ACC112 (cell line): Measurements from ENCODE around the gene GFRA1.

ENCODE experiments used
- H2AFZ ChIP-seq: fragments of 200-600 bp; sonication (generic); one replicate; pipeline ENCODE4 v1.6.0; 2017; ENCODE audit warnings: antibody characterized with exemption, low read length; ENCODE audit not compliant: unreplicated experiment
- H3K27ac ChIP-seq: fragments of 200-600 bp; sonication (generic); 2 replicates; pipeline ENCODE4 v1.5.1; 2014; ENCODE audit warnings: low read depth, mild to moderate bottlenecking, antibody characterized with exemption, low read length, moderate library complexity
- H3K27me3 ChIP-seq: fragments of 200-600 bp; sonication (generic); 2 replicates; pipeline ENCODE4 v1.6.1; 2014; ENCODE audit warnings: mild to moderate bottlenecking, antibody characterized with exemption, low read length, moderate library complexity, mixed read lengths; ENCODE audit not compliant: insufficient read depth
- H3K36me3 ChIP-seq: fragments of 200-600 bp; sonication (generic); 2 replicates; pipeline ENCODE4 v1.6.1; 2016; ENCODE audit warnings: mild to moderate bottlenecking, antibody characterized with exemption, low read length, moderate library complexity, mixed read lengths; ENCODE audit not compliant: insufficient read depth
- H3K4me1 ChIP-seq: fragments of 200-600 bp; sonication (generic); one replicate; pipeline ENCODE4 v1.6.1; 2016; ENCODE audit warnings: low read length, mixed read lengths; ENCODE audit not compliant: insufficient read depth, unreplicated experiment, control insufficient read depth
- H3K4me3 ChIP-seq: fragments of 200-600 bp; sonication (generic); 2 replicates; pipeline ENCODE4 v1.5.1; 2014; ENCODE audit warnings: mild to moderate bottlenecking, low read depth, low read length
- H3K79me2 ChIP-seq: fragments of 200-600 bp; sonication (generic); one replicate; pipeline ENCODE4 v1.6.0; 2016; ENCODE audit warnings: low read length; ENCODE audit not compliant: control insufficient read depth, unreplicated experiment, insufficient read depth

GFRA1 gene

DNA sequence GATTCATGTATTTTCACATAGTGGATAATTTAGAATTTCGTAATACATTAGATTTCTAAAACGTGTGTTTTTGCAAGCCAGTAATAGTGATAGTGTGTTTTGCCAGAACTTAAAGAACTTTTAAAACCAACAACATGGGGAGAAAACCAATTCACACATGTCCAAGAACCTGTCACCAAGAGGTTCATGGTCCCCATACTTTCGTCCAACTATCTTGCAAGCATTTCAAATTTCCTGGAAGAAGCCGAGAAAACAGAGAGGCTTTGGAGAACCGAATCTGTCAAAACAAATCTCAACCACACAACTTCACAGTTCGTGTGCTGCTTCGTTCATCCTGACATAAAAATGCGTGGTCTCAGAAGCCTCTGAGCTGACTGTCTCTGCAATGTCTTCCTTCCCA, 31.9 kb downstream of the GFRA1 start:
- H3K79me2 ChIP-seq, result no peaks in the 10 kb centered on the region
- H3K27ac ChIP-seq, result no peak overlapping the region
- H3K4me1 ChIP-seq, result no peaks in the 10 kb centered on the region
- no peaks in the 10 kb centered on the region for H3K36me3 ChIP-seq
- H3K27me3 ChIP-seq, result peaks cover 14% of the 10 kb centered on the region; the same call in 1 of the 2 replicates
- H2AFZ ChIP-seq, result no peak overlapping the region
- no peak overlapping the region for H3K4me3 ChIP-seq

DNA sequence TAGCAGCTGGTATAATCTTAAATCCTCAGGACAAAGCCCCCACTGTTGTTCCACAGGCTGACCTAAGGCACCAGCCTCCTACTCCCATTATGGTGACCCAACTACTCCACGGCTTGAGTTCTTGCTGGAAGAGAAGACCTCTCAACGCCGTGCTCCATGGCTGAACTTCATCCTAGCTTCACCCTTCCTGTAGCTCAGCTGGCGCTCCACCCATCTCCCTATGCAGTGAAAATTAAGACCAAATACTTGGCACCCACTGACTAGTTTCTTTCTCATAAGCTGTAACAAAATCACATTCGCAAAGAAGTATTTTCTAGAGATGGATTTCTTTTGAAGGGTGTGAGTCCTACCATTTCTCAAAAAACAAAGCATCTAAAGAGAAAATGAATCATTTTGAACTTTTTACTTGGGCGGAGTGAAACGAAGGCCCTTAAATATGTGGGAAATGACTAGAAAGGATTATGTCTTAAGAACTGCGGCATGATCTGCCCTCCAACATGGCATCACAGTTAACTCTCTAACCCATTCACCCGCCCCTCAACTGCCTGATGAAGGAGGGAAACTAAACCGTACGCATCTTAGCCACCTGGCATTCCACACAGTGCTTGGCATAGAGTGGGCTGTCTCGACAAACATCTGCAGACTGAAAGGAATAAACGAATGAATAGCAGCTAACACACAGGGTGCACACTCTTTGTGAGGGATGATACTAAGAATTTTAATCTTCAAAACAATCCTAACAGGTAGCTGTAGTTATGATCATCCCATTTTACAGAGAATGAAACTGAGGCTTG, 32.7 kb downstream of the GFRA1 start:
- no peaks in the 10 kb centered on the region for H3K36me3 ChIP-seq
- H3K27me3 ChIP-seq, result peaks cover 14% of the 10 kb centered on the region; the same call in 1 of the 2 replicates
- no peak overlapping the region for H3K4me3 ChIP-seq
- no peak overlapping the region for H3K27ac ChIP-seq
- no peaks in the 10 kb centered on the region for H3K4me1 ChIP-seq
- no peaks in the 10 kb centered on the region for H3K79me2 ChIP-seq
- H2AFZ ChIP-seq, result no peak overlapping the region

DNA sequence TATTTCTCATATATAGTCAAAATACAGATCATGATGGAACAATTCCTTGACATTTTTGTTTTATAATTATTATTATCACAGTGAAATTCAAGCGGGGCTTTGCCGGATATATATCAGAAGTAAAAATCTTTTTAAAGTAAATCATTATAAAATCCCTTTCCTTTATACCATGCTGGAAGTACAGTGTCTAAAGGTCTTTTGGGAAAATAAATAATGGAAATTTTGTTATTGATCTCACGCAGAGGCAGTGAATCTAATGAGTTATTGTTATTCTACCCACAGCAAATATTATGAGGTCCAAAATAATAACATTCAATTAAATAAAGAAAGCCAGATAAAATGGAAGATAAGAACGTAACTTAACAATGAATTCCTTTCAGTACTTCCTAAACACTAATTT, 33.8 kb downstream of the GFRA1 start:
- H3K4me1 ChIP-seq, result no peaks in the 10 kb centered on the region
- peaks cover 14% of the 10 kb centered on the region; the same call in 1 of the 2 replicates for H3K27me3 ChIP-seq
- H2AFZ ChIP-seq, result no peak overlapping the region
- no peaks in the 10 kb centered on the region for H3K36me3 ChIP-seq
- H3K4me3 ChIP-seq, result no peak overlapping the region
- no peak overlapping the region for H3K27ac ChIP-seq
- no peaks in the 10 kb centered on the region for H3K79me2 ChIP-seq

DNA sequence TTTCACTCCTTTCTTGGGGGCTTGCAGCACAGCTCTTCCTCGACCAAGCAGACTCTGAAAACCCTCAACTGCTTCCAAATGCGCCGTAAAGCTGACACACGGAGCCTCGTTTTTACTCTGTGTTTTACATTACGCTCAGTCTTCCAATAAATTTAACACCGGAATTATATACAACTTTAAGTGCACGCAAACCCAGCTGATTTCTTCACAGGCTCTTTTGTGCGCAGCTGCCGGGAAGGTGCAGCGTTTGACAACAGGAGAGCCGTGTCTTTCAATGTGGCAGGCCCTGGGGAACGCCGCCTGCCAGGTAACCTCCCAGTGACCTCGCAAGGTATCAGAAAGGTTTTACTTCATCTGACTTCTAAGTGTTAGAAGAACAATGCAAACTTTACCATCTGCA, 35.0 kb downstream of the GFRA1 start:
- no peaks in the 10 kb centered on the region for H3K79me2 ChIP-seq
- no peaks in the 10 kb centered on the region for H3K36me3 ChIP-seq
- no peak overlapping the region for H3K27ac ChIP-seq
- peaks cover 14% of the 10 kb centered on the region; the same call in 1 of the 2 replicates for H3K27me3 ChIP-seq
- H2AFZ ChIP-seq, result no peak overlapping the region
- no peaks in the 10 kb centered on the region for H3K4me1 ChIP-seq
- no peak overlapping the region for H3K4me3 ChIP-seq

DNA sequence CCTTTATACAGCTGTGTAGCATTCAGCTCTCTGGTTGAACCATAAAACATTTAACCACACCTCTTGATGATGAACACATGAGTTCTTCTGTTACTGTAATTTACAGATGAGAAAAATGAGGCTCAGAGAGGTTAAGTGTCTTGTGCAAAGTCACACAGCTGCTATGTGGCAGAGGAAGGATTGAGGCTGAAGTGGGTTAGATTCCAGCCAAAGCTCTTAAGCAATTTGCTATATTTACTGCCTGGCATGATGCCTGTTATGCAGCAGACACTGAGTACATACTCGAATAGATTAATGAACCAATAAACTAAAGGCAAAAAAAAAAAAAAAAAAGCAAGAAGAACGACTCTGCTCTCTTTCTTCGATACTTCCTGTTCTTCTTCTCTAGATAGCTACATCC, 35.7 kb downstream of the GFRA1 start:
- Histone ChIP-seq H3K4me1 (no peaks in the 10 kb centered on the region), H3K27ac (no peak overlapping the region), H2AFZ (no peak overlapping the region), H3K27me3 (peaks cover 14% of the 10 kb centered on the region; the same call in 1 of the 2 replicates), H3K36me3 (no peaks in the 10 kb centered on the region), H3K4me3 (no peak overlapping the region), H3K79me2 (no peaks in the 10 kb centered on the region)

DNA sequence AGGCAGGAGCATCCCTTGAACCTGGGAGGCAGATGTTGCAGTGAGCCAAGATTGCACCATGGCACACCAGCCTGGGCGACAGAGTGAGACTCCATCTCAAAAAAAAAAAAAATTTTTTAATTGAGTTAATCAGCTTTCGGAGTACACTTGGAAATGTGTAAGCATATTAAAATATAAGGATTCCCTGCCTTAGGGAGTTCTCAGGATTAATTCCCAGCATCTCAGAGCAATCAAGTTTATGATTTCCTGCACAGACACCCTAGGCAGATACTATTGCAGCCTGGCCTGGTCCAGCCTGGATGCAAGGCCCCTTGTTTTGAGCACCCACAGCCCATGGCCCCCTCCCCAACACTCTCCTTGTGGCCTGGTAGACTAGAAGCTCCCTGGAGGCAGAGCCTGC, 39.8 kb downstream of the GFRA1 start:
- H3K4me3 ChIP-seq, result no peak overlapping the region
- no peak overlapping the region for H3K27ac ChIP-seq
- H3K27me3 ChIP-seq, result no peaks in the 10 kb centered on the region
- no peaks in the 10 kb centered on the region for H3K36me3 ChIP-seq
- H3K79me2 ChIP-seq, result no peaks in the 10 kb centered on the region
- H3K4me1 ChIP-seq, result no peaks in the 10 kb centered on the region
- no peak overlapping the region for H2AFZ ChIP-seq

DNA sequence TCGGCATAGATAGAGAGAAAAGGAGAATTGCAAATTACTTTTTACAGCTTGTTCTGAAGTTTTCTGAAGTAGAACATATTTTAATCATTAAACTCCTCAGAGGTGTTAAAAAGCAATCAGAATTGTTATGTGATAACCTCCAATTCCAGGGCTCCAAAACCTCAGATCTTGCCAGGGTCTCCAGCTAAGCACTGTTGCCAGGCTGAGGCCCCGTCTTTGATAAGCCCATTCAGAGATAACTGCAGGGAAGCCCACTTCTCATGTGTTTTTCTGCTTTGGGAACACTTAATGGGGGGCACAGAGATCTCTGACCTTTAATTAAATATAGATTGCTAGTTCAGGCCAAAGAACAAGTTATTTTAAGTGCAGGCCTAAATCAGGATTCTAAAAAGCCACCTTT, 40.4 kb downstream of the GFRA1 start:
- H3K36me3 ChIP-seq, result no peaks in the 10 kb centered on the region
- no peak overlapping the region for H3K27ac ChIP-seq
- no peak overlapping the region for H3K4me3 ChIP-seq
- H3K4me1 ChIP-seq, result no peaks in the 10 kb centered on the region
- no peaks in the 10 kb centered on the region for H3K27me3 ChIP-seq
- H2AFZ ChIP-seq, result no peak overlapping the region
- no peaks in the 10 kb centered on the region for H3K79me2 ChIP-seq

DNA sequence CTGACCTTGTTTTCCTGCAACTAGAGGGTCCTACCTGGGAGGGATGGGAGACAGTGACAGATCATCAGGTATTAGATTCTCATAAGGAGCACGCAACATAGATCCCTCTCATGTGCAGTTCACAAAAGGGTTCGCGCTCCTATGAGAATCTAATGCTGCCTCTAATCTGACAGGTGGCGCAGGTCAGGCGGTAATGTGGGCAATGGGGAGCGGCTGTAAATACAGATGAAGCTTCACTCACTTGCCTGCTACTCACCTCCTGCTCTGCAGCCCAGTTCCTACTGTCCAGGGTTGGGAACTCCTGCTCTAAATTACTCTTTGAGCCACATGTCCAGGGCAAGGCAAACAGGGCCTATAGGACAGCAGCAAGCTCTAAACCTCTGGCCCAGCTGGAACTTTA, 46.2 kb downstream of the GFRA1 start:
- H3K36me3 ChIP-seq, result no peaks in the 10 kb centered on the region
- H3K27ac ChIP-seq, result no peak overlapping the region
- no peaks in the 10 kb centered on the region for H3K27me3 ChIP-seq
- no peak overlapping the region for H3K4me3 ChIP-seq
- no peaks in the 10 kb centered on the region for H3K79me2 ChIP-seq
- H3K4me1 ChIP-seq, result no peaks in the 10 kb centered on the region
- no peak overlapping the region for H2AFZ ChIP-seq

DNA sequence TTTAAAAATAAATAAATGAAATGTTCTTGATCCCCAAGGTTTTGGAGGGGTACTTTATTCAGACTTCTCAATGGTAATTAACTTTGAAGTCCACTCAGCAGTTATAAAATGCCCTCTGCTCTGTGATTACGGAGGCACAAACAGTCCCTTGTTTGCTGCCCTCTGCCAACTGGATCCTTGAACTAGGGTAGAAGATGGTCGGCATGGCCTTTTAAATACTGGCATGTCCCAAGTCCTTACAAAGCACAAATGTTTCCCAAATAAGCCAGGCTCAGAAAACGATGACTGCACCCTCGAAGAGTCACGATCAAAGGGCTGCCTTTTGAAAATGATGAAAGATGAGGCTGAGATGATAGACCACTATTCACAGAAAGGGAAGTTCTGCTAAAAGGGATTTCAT, 47.0 kb downstream of the GFRA1 start:
- Histone ChIP-seq H3K4me1 (no peaks in the 10 kb centered on the region), H2AFZ (no peak overlapping the region), H3K27me3 (no peaks in the 10 kb centered on the region), H3K36me3 (no peaks in the 10 kb centered on the region), H3K4me3 (no peak overlapping the region), H3K27ac (no peak overlapping the region), H3K79me2 (no peaks in the 10 kb centered on the region)

DNA sequence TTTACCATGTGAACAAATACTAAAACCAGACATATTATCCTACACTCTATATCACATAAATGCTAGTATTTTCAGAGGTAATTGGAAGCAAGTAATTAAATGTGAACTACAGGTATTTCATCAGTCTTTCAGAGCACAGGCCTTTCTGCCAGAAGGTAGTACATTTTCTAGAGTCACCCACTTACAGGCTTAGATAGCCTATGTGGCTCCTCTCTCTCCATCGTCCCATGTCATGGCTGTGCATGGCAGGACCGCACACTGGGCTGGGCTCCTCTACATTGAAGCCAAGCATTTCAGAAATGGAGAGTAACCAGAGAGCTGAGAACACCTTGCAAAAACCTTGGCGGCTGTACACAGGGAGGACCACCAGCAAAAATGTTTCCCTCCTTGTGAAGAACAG, 49.7 kb downstream of the GFRA1 start:
- no peak overlapping the region for H3K4me3 ChIP-seq
- H3K27ac ChIP-seq, result no peak overlapping the region
- H3K27me3 ChIP-seq, result no peaks in the 10 kb centered on the region
- H2AFZ ChIP-seq, result no peak overlapping the region
- no peaks in the 10 kb centered on the region for H3K36me3 ChIP-seq
- no peaks in the 10 kb centered on the region for H3K4me1 ChIP-seq
- H3K79me2 ChIP-seq, result no peaks in the 10 kb centered on the region

DNA sequence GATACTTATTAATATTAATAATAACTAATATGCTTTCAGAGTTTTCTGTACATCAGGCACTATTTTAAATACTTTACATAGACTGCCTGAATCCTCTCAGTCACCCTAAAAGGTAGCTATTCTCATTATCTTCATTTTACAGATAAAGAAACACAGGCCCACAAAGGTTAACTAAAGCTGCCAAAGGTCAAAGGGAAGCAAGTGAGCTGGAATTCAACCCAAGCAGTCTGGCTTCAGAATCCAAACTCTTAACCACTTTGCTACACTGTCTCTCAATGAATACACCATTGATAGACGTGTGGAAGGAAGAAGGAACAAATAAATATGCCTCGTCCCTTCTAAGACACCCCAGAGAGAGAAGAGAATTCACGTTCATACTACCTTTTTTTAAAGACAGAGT, 52.0 kb downstream of the GFRA1 start:
- no peaks in the 10 kb centered on the region for H3K79me2 ChIP-seq

More for the DNA sequence above, 52.0 kb downstream of the GFRA1 start:
- no peaks in the 10 kb centered on the region for H3K36me3 ChIP-seq
- H3K27me3 ChIP-seq, result no peaks in the 10 kb centered on the region
- H3K27ac ChIP-seq, result no peak overlapping the region
- H3K4me1 ChIP-seq, result no peaks in the 10 kb centered on the region
- no peak overlapping the region for H2AFZ ChIP-seq
- no peak overlapping the region for H3K4me3 ChIP-seq
